ENCODE data around the gene PTPRM.

DNA sequence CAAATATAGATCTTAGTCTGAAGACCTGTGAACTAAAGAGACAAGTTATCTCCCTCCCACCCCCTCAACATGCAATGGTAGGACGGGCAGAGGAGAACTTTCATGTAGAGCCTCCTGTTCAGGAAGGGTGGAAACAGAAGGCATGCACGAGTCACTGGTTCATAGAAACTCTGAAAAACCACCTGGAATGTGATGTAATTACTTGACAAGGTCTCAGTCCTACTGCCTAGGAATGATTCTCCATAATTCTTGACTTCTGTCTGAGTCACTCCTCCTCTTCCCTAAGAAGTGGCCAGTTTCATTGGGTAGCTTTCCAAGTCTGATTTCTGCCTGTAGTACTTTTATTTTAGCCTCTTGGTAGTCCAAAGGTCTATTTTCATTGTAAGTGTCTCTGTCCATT lies 277.3 kb downstream of the PTPRM start:
- TF ChIP-seq, protein P1, sequence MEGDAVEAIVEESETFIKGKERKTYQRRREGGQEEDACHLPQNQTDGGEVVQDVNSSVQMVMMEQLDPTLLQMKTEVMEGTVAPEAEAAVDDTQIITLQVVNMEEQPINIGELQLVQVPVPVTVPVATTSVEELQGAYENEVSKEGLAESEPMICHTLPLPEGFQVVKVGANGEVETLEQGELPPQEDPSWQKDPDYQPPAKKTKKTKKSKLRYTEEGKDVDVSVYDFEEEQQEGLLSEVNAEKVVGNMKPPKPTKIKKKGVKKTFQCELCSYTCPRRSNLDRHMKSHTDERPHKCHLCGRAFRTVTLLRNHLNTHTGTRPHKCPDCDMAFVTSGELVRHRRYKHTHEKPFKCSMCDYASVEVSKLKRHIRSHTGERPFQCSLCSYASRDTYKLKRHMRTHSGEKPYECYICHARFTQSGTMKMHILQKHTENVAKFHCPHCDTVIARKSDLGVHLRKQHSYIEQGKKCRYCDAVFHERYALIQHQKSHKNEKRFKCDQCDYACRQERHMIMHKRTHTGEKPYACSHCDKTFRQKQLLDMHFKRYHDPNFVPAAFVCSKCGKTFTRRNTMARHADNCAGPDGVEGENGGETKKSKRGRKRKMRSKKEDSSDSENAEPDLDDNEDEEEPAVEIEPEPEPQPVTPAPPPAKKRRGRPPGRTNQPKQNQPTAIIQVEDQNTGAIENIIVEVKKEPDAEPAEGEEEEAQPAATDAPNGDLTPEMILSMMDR (IDR thresholded peaks at IDR 0.05; ENCODE audit: poor library complexity, severe bottlenecking): no peak
- no peak for TF ChIP-seq POLR2AphosphoS5 (IDR thresholded peaks at IDR 0.05)
- no peak for TF ChIP-seq EZH2 (IDR thresholded peaks at IDR 0.05; ENCODE audit: borderline replicate concordance, insufficient read depth, low read length, poor library complexity, severe bottlenecking)
- TF ChIP-seq EP300 (conservative IDR thresholded peaks at IDR 0.05; ENCODE audit: poor library complexity, severe bottlenecking): no peak
- TF ChIP-seq, protein P2, sequence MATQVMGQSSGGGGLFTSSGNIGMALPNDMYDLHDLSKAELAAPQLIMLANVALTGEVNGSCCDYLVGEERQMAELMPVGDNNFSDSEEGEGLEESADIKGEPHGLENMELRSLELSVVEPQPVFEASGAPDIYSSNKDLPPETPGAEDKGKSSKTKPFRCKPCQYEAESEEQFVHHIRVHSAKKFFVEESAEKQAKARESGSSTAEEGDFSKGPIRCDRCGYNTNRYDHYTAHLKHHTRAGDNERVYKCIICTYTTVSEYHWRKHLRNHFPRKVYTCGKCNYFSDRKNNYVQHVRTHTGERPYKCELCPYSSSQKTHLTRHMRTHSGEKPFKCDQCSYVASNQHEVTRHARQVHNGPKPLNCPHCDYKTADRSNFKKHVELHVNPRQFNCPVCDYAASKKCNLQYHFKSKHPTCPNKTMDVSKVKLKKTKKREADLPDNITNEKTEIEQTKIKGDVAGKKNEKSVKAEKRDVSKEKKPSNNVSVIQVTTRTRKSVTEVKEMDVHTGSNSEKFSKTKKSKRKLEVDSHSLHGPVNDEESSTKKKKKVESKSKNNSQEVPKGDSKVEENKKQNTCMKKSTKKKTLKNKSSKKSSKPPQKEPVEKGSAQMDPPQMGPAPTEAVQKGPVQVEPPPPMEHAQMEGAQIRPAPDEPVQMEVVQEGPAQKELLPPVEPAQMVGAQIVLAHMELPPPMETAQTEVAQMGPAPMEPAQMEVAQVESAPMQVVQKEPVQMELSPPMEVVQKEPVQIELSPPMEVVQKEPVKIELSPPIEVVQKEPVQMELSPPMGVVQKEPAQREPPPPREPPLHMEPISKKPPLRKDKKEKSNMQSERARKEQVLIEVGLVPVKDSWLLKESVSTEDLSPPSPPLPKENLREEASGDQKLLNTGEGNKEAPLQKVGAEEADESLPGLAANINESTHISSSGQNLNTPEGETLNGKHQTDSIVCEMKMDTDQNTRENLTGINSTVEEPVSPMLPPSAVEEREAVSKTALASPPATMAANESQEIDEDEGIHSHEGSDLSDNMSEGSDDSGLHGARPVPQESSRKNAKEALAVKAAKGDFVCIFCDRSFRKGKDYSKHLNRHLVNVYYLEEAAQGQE (IDR thresholded peaks at IDR 0.05; ENCODE audit: borderline replicate concordance): no peak
- TF ChIP-seq TAF1 (IDR thresholded peaks at IDR 0.05; ENCODE audit: low read depth): no peak
- no peak for TF ChIP-seq RAD21 (conservative IDR thresholded peaks at IDR 0.05)
